Fibroblast of villous mesenchyme (primary cell): ENCODE results near the gene ZNF652. TPM values are rescaled to one million over a fixed set of nuclear protein-coding genes. Genes with fewer than 3 reads are reported as not detected.
"Not testable (repeated sequence)": the region's sequence is repeated elsewhere in the genome, so short reads cannot be mapped to it uniquely, and the experiment has no call there.

Source experiments
- DNase-seq: peaks from one replicate; pipeline ENCODE4 v3.0.0-alpha.2; 2010; ENCODE audit warnings: low read depth
- H3K4me3 ChIP-seq: 2 replicates; pipeline ENCODE4 v1.5.1; 2011; ENCODE audit warnings: low read depth, mild to moderate bottlenecking, low read length
- total RNA-seq: library from RNA; depleted of rRNA; stranded (reverse); fragments of >200 nt; gene quantifications from 2 replicates; pipeline ENCODE4 v1.2.3, GENCODE V29; 2012
- TF ChIP-seq, protein P1 (sequence below): IDR thresholded peaks from 2 replicates; pipeline ENCODE4 v1.5.1; 2012; ENCODE audit warnings: low read depth, mild to moderate bottlenecking, low read length; ENCODE audit not compliant: insufficient read depth

ZNF652 gene
- total RNA-seq, 1 donor, result 24.6 TPM

DNA sequence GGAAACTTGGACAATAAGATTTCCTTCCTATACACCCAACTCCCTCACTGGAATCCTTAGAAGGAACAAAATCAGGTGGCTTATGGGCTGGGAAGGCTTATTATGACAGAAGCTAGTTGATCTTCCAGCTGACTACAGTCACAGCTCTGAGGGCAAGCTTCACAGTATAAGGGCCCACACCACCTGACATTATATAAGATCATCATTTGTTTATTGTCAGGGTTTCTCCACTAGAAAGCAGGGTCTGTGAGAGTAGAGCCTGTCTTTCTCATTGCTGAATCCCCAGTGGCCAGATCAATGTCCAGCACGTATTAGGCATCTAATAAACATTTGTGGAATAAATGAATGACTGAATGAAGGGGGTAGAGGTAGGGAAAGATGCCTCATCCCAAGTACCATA, 73.7 kb downstream of the ZNF652 start:
- TF ChIP-seq, protein P1, sequence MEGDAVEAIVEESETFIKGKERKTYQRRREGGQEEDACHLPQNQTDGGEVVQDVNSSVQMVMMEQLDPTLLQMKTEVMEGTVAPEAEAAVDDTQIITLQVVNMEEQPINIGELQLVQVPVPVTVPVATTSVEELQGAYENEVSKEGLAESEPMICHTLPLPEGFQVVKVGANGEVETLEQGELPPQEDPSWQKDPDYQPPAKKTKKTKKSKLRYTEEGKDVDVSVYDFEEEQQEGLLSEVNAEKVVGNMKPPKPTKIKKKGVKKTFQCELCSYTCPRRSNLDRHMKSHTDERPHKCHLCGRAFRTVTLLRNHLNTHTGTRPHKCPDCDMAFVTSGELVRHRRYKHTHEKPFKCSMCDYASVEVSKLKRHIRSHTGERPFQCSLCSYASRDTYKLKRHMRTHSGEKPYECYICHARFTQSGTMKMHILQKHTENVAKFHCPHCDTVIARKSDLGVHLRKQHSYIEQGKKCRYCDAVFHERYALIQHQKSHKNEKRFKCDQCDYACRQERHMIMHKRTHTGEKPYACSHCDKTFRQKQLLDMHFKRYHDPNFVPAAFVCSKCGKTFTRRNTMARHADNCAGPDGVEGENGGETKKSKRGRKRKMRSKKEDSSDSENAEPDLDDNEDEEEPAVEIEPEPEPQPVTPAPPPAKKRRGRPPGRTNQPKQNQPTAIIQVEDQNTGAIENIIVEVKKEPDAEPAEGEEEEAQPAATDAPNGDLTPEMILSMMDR, result no peak

GRCh38 chr17:49287481-49287880, 74.6 kb downstream of the ZNF652 start:
- no peak for DNase-seq
- TF ChIP-seq, protein P1, result no peak
- no peak overlapping the region for H3K4me3 ChIP-seq

More for the DNA sequence above, 73.7 kb downstream of the ZNF652 start:
- H3K4me3 ChIP-seq, result no peak overlapping the region
- no peak for DNase-seq

GRCh38 chr17:49286261-49286973, 75.6 kb downstream of the ZNF652 start:
- not testable (repeated sequence) for H3K4me3 ChIP-seq, DNase-seq

- no peak overlapping the region for H3K4me3 ChIP-seq
- TF ChIP-seq, protein P1, result no peak
- DNase-seq, result no peak
Observed at GRCh38 chr17:49285716-49286115, 76.3 kb downstream of the ZNF652 start.

- TF ChIP-seq, protein P1, result no peak
- H3K4me3 ChIP-seq, result no peak overlapping the region
Observed at GRCh38 chr17:49280918-49281317, 81.1 kb downstream of the ZNF652 start.

GRCh38 chr17:49280061-49280460, 82.0 kb downstream of the ZNF652 start:
- TF ChIP-seq, protein P1, result no peak
- no peak for DNase-seq
- H3K4me3 ChIP-seq, result no peak overlapping the region

More at GRCh38 chr17:49280918-49281317, 81.1 kb downstream of the ZNF652 start:
- DNase-seq, result no peak

DNA sequence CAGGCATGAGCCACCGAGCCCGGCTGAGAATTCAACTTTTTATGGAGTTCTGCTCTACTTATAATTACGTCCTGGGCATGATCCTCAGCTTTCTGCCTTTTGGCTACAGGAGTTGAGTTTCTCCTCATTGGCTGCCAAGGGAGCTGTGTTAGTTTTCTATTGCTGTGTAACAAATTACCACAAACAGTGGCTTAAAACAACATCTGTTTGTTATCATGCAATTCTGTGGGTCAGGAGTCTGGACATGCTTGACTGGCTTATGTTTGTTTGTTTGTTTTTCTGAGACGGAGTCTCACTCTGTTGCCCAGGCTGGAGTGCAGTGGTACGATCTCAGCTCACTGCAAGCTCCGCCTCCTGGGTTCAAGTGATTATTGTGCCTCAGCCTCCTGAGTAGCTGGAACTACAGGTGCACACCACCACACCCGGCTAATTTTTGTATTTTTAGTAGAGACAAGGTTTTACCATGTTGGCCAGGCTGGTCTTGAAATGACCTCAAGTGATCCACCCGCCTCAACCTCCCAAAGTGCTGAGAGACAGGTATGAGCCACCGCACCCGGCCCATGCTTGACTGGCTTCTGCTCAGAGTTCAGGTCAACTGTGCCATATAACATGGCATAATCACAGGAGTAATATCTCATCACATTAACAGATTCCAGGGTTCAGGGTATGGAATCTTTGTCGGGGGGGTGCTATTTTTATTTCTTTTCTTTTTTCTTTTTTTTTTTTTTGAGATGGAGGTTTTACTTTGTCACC, 82.6 kb downstream of the ZNF652 start:
- not testable (repeated sequence) for H3K4me3 ChIP-seq, DNase-seq

GRCh38 chr17:49278076-49278475, 84.0 kb downstream of the ZNF652 start:
- no peak for DNase-seq
- H3K4me3 ChIP-seq, result no peak overlapping the region
- TF ChIP-seq, protein P1, result no peak
